H1 (cell line): ENCODE results near the gene UBE2D3. TPM values are rescaled to one million over a fixed set of nuclear protein-coding genes. Genes with fewer than 3 reads are reported as not detected.

Source experiments
- BACH1 ChIP-seq: IDR thresholded peaks from 2 replicates; pipeline ENCODE4 v1.6.1; 2012; ENCODE audit warnings: low read length, improper control_type of control experiment
- CEBPB ChIP-seq: IDR thresholded peaks from 2 replicates; pipeline ENCODE4 v1.6.1; 2012; ENCODE audit warnings: low read depth, low read length
- EP300 ChIP-seq, 2 experiments: IDR thresholded peaks; 1 replicate in 1 of 2; 2 replicates in 1 of 2; pipeline ENCODE4 v1.6.1; 2011 to 2012; ENCODE audit warnings: low read depth in 2 of 2, low read length in 2 of 2, mild to moderate bottlenecking in 2 of 2, borderline replicate concordance in 1 of 2, inconsistent platforms in 1 of 2, moderate library complexity in 1 of 2
- POU5F1 ChIP-seq: IDR thresholded peaks from 2 replicates; pipeline ENCODE4 v1.6.1; 2011; ENCODE audit warnings: low read depth, mild to moderate bottlenecking, low read length, moderate library complexity
- RBBP5 ChIP-seq: IDR thresholded peaks from 2 replicates; pipeline ENCODE4 v1.7.1; 2012; ENCODE audit warnings: low read depth, mild to moderate bottlenecking, inconsistent platforms, low read length, moderate library complexity, borderline replicate concordance
- SP1 ChIP-seq: IDR thresholded peaks from 2 replicates; pipeline ENCODE4 v1.6.1; 2011; ENCODE audit warnings: low read depth, low read length
- SUZ12 ChIP-seq: fragments of 200-600 bp; sonication (generic); IDR thresholded peaks from 2 replicates; pipeline ENCODE4 v1.6.1; 2012; ENCODE audit warnings: mild to moderate bottlenecking, inconsistent platforms, low read length, moderate library complexity, mixed read lengths
- TAF1 ChIP-seq: IDR thresholded peaks from 2 replicates; pipeline ENCODE4 v1.6.1; 2011; ENCODE audit warnings: mild to moderate bottlenecking, low read depth, low read length
- polyA plus RNA-seq, 7 experiments: library from polyadenylated mRNA; depleted of rRNA in 3 of 7; stranded (reverse) in 5 of 7; unstranded in 2 of 7; fragments of >200 nt in 5 of 7; fragments of 200-250 nt in 2 of 7; gene quantifications; 1 replicate in 5 of 7; 2 replicates in 1 of 7; 4 replicates in 1 of 7; pipeline versions ENCODE4 v1.2.1 to v1.2.3, GENCODE V29; 2011 to 2013; ENCODE audit warnings: missing spikeins in 2 of 7, mixed read lengths in 2 of 7
- total RNA-seq: library from RNA; stranded (reverse); fragmentation: NEBNext Ultra II Directional; extraction: Animal tissue kit (Norgen Biotek cat#: 25700); gene quantifications from 2 replicates; pipeline ENCODE4 v1.2.1, GENCODE V29; 2021

Gene UBE2D3
- total and polyA plus RNA-seq, 2 of the 8 experiments (the other 6 are each of a cell fraction or from before 2014, with no cell fraction given): 396 to 544 TPM

- TF ChIP-seq CEBPB (no peak), EP300 (IDR thresholded peaks at IDR 0.05; ENCODE audit: borderline replicate concordance in 1 of 2, low read depth in 2 of 2, low read length in 2 of 2) (no peak), BACH1 (no peak), TAF1 (peak; percentile 95), RBBP5 (peak; percentile 98), SUZ12 (no peak), SP1 (peak; percentile 7; the same call in 1 of the 2 replicates), POU5F1 (no peak)
Measured at GRCh38 chr4:102868781-102869568, 41.6 kb upstream of the UBE2D3 start, which contains the start of gene CISD2 (continued).
